Measurements from ENCODE around the gene RPL39. TPM values are rescaled to one million over a fixed set of nuclear protein-coding genes. Genes with fewer than 3 reads are reported as not detected.
"Not testable (repeated sequence)": the region's sequence is repeated elsewhere in the genome, so short reads cannot be mapped to it uniquely, and the experiment has no call there.

RPL39 gene
- total RNA-seq, 2 donors from 2014 or later = 1,458 to 1,459 TPM

- intact Hi-C loops (cut with DNase I); DNase-seq (ENCODE audit: low spot score): not testable (repeated sequence)
Observed at GRCh38 chrX:119768436-119768835, 23.0 kb downstream of the RPL39 start.

GRCh38 chrX:119763836-119764387, 27.5 kb downstream of the RPL39 start:
- intact Hi-C loops (cut with DNase I) = no loop called here
- DNase-seq (ENCODE audit: low spot score) = peak; percentile 9

- intact Hi-C loops (cut with DNase I) = no loop called here
- DNase-seq (ENCODE audit: low spot score) = no peak
Observed at GRCh38 chrX:119763181-119763580, 28.2 kb downstream of the RPL39 start.

- intact Hi-C loops (cut with DNase I) = no loop called here
- no peak for DNase-seq (ENCODE audit: low spot score)
Observed at GRCh38 chrX:119762718-119763117, 28.7 kb downstream of the RPL39 start.

GRCh38 chrX:119760026-119760877, 31.2 kb downstream of the RPL39 start:
- intact Hi-C loops (cut with DNase I) = no loop called here
- DNase-seq (ENCODE audit: low spot score) = peak; percentile 15

- DNase-seq (ENCODE audit: low spot score) = peak; percentile 72
- intact Hi-C loops (cut with DNase I) = no loop called here
Observed at GRCh38 chrX:119759248-119759766, 32.1 kb downstream of the RPL39 start.

GRCh38 chrX:119758731-119759247, 32.6 kb downstream of the RPL39 start:
- peak; percentile 82 for DNase-seq (ENCODE audit: low spot score)
- intact Hi-C loops (cut with DNase I) = no loop called here

- intact Hi-C loops (cut with DNase I) = no loop called here
- DNase-seq (ENCODE audit: low spot score) = peak; percentile 82
Observed at GRCh38 chrX:119757979-119758730, 33.3 kb downstream of the RPL39 start, which contains the start of gene SOWAHD. SOWAHD (plus strand) TSS chrX:119758588; CDS start chrX:119758668, 80 bp downstream.

- intact Hi-C loops (cut with DNase I) = no loop called here
- DNase-seq (ENCODE audit: low spot score) = no peak
Observed at GRCh38 chrX:119757646-119757978, 33.8 kb downstream of the RPL39 start.

- DNase-seq (ENCODE audit: low spot score) = peak; percentile 56
- intact Hi-C loops (cut with DNase I) = no loop called here
Observed at GRCh38 chrX:119756926-119757635, 34.3 kb downstream of the RPL39 start.

GRCh38 chrX:119755981-119756533, 35.4 kb downstream of the RPL39 start:
- DNase-seq (ENCODE audit: low spot score) = peak; percentile 31
- intact Hi-C loops (cut with DNase I) = no loop called here

- intact Hi-C loops (cut with DNase I) = no loop called here
Observed at GRCh38 chrX:119753639-119754257, 37.7 kb downstream of the RPL39 start.

GRCh38 chrX:119753001-119753400, 38.4 kb downstream of the RPL39 start:
- intact Hi-C loops (cut with DNase I) = no loop called here
- DNase-seq (ENCODE audit: low spot score) = peak; percentile 3

More at GRCh38 chrX:119753639-119754257, 37.7 kb downstream of the RPL39 start:
- DNase-seq (ENCODE audit: low spot score) = no peak

- peak; percentile 51 for DNase-seq (ENCODE audit: low spot score)
- intact Hi-C loops (cut with DNase I) = not testable (repeated sequence)
Observed at GRCh38 chrX:119750751-119751150, 40.7 kb downstream of the RPL39 start.

GRCh38 chrX:119750131-119750530, 41.3 kb downstream of the RPL39 start:
- DNase-seq (ENCODE audit: low spot score); intact Hi-C loops (cut with DNase I): not testable (repeated sequence)

GRCh38 chrX:119745283-119745848, 46.1 kb downstream of the RPL39 start:
- DNase-seq (ENCODE audit: low spot score) = no peak
- intact Hi-C loops (cut with DNase I) = no loop called here

- DNase-seq (ENCODE audit: low spot score) = no peak
- intact Hi-C loops (cut with DNase I) = no loop called here
Observed at GRCh38 chrX:119738742-119739141, 52.7 kb downstream of the RPL39 start.

All from posterior vena cava (tissue), 2 donors.